Esophagus squamous epithelium (tissue), 4 donors: Measurements from ENCODE around the gene CHST1.

Source experiments
- CTCF ChIP-seq, 6 experiments: fragments of 450-650 bp in 4 of 6; fragments of 200-600 bp in 2 of 6; sonication (generic) in 2 of 6; IDR thresholded peaks; one replicate each; pipeline ENCODE4 v1.5.1; 2016 to 2019; ENCODE audit warnings: antibody characterized with exemption in 6 of 6, mild to moderate bottlenecking in 4 of 6, moderate library complexity in 4 of 6
- POLR2A ChIP-seq, 4 donors: fragments of 450-650 bp; IDR thresholded peaks; one replicate each; pipeline ENCODE4 v1.6.1; 2017; ENCODE audit warnings: antibody characterized with exemption in 4 of 4, mild to moderate bottlenecking in 4 of 4, moderate library complexity in 3 of 4

GRCh38 chr11:45651841-45652749 is 13.3 kb downstream of the CHST1 start:
- TF ChIP-seq CTCF (IDR thresholded peaks at IDR 0.05): no peak
- no peak for TF ChIP-seq POLR2A (IDR thresholded peaks at IDR 0.05)
